ENCODE data around the gene HOXD13.
A peak's percentile ranks its signal among the peaks of the same experiment; 100 is the strongest.

The HOXD13 gene

DNA sequence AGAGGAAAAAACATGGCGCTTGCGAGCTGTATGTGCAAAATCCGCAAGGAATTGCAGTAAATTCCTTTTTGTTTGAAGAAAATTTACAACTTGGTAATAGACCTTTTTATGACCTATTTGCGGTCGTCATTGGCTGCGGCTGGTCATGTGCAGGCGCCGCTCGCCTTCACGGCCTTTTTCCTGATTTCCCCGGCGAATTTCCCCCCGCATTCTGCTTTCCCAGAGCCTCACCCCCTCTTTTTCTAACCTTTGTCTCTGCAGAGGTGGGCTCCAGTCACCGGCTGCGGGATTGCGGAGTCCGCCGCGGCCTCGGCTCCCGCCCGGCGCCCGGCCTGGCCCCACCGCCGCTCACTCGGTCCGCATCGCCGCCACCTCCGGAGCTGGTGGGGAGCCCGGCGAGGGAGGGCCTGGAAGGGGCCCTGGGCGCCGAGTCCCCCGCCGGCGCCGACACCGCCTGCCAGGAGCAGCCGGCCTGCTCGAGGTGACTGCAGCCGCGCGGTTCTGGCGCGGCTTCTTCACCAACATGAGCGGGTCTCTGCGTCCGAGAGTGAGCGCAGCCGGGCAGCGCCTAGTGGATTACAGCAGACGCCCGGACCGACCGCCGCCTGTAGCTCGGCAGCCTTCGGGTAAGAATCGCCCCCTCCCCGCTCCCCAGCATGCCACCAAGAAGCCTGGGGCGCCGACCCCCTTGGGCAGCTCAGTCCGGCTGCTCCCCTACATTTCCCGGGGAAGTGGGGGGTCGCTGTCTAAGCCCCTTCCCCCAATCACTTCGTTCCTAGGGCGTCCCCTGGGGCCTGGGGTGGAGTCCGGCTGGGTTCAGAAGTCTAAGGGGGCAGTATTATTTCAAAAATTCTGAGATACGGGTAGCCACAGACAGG lies 44.1 kb downstream of the HOXD13 start:
- no peak for DNase-seq

DNA sequence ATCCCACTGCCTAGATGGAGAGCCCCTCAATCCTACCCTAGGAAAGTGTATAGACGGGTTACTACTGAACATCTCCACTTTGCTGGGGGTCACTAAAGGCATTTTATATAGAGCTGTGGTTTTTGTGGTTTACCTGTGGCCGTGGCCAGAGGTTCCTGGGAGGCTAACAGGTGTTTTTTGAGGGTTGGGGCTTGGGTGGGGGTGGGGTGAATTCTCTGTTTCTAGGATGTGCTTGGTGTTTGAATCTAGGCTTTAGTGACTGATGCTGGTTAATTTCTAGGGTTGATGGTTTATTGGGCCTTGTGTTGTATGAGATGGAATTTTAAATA lies 44.7 kb downstream of the HOXD13 start:
- DNase-seq = no peak

DNA sequence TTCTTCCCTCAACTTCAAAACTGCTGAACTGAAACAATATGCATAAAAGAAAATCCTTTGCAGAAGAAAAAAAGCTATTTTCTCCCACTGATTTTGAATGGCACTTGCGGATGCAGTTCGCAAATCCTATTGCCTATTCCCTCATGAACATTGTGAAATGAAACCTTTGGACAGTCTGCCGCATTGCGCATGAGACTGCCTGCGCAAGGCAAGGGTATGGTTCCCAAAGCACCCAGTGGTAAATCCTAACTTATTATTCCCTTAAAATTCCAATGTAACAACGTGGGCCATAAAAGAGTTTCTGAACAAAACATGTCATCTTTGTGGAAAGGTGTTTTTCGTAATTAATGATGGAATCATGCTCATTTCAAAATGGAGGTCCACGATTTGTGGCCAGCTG lies 45.4 kb downstream of the HOXD13 start:
- no peak for DNase-seq

GRCh38 chr2:176138526-176138922 lies 46.0 kb downstream of the HOXD13 start:
- no peak for DNase-seq

- DNase-seq = no peak
Measured at GRCh38 chr2:176138923-176139660, 46.6 kb downstream of the HOXD13 start.

DNA sequence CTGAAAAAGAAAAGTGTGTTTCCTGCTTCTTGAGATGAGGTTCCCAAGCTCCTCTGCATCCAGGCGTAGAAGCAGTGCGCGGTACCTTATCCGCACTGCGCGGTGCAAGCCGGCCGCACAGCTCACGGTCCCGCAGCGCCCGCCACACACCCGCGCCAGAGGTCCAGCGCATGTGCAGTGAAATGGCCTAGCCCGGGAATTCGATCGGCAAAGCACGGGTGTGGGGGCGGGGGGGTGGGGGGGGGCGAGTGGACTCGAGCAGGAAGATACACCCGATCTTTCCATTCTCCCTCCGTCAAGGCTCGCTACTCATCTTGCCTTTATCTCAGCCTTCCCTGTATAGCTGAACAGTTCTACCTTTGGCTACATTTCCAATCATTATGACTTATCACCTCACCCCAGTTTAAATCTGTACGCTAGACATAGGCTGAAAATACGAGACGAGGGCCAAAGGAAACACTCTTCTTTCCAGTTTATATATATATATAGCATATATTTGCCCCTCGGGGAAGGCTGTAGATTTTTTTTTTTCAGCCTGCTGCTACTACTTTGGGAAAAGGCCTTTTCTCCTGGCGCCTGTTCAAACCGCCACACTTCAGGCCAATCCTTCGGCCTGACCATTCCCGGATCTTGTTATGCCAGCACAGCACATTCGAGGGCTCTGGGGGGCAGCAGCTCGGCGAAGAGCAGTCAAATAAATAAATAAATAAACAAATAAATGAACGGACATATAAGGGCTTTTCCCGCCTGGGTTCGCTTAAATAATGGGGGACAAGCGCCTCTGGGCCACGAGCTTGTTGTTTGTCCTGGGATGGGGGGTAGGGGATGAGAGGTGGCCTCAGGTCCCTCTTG lies 47.4 kb downstream of the HOXD13 start:
- DNase-seq = no peak

DNA sequence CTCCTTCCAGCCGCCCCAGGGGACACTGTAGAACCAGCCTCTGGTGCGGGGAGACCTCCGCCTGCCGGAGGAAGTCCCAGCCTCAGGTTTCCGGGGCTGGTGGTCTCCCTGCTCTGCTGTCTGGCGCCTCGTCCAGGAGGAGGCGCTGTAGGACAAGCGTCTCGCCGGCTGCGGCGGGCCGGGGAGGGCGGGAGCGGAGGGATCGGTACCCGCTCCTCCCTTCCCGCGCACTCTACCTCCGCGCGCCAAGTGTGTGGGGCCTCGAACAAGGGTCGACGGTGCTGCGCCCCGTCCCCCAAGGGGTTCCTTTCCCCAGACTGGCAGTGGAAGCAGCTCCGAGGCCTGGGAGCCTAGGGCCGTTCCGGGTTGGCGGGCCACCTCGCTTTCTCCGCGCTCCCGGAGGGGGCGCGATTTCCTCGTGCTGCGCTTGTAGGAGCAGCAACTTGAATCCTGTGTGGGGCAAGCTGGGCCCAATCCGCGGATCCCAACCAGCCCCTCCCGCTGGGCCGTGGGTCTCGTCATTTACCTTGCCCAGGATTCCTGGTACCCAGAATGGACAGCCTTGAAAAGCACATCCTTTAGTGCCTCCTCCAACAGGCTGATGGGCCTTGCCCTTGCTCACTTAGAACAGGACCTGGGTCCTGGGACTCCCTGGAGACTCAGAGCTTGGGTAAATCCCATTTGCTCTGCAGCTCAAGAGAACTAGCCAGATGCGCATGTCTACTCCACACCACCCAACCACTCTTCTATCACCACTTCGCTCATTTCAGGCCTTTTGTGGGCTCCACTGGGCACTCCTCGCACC lies 48.2 kb downstream of the HOXD13 start:
- peak; percentile 62 for DNase-seq

GRCh38 chr2:176142281-176142680 lies 49.8 kb downstream of the HOXD13 start:
- no peak for DNase-seq
